ENCODE results near the gene DIMT1.

The DIMT1 gene

DNA sequence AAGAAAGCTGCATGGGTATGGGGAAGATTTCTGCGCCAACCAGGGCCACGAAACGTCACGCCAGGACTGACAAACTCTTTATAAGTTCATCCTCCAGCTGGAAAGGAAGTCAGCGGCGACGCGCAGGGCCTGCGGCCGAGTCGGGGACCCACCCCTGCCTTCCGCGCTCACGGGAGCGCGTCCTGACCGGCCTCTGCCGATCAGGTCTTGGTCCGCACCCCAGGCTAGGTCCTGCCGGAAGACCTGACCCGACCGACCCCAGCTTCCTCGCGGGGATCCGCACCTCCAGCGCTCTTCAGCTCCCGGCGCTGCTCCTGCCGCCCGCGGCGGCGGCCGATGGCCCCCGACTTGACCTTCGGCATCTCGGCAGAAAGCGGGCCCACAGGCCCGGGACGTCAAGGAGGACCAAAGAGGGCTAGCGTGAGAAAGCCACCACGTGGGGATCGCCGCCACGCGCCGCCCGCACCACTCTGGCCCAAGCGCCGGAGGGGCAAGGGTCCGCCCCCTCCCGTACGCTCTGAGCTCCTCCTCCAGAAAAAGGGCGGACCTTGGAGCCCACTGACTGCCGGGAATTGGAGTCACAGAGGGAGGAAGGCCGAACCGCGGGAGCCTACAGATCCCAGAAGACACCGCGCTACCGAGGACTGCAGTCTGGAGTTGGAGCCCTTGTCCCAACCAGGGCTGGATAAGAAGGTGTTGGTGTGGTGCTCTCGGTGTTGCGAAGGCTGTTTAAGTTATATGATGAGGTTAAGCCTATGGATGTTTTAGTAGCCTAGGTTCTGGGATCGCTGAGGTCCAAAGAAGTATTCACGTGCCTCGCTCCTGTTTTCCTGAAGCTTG is at the start of gene DIMT1:
DIMT1 (minus strand) TSS at position 495 of the 840 bp plus-strand sequence; CDS start at position 362, 133 bp downstream.
- Histone ChIP-seq H3K36me3 (ENCODE audit: control insufficient read depth, low read depth, low read length) (peaks cover 9% of the 10 kb centered on the region), H3K9me3 (ENCODE audit: control insufficient read depth, low read depth, low read length) (no peaks in the 10 kb centered on the region), H3K9ac (ENCODE audit: low read length) (peak within 1 kb of the TSS; percentile 89), H3K27ac (ENCODE audit: low read length) (peak within 1 kb of the TSS; percentile 96), H3K4me3 (ENCODE audit: low read length) (peak within 1 kb of the TSS; percentile 92), H3K4me1 (ENCODE audit: control insufficient read depth, low read depth, low read length) (peaks cover 7% of the 10 kb centered on the region), H3K27me3 (ENCODE audit: control insufficient read depth, insufficient read depth, low read length) (no peaks in the 10 kb centered on the region)

- H3K9ac ChIP-seq (ENCODE audit: low read length): no peak overlapping the region
- H3K36me3 ChIP-seq (ENCODE audit: control insufficient read depth, low read depth, low read length): peaks cover 30% of the 10 kb centered on the region
Measured at GRCh38 chr5:62450259-62450658, 46.6 kb upstream of the DIMT1 start.

DNA sequence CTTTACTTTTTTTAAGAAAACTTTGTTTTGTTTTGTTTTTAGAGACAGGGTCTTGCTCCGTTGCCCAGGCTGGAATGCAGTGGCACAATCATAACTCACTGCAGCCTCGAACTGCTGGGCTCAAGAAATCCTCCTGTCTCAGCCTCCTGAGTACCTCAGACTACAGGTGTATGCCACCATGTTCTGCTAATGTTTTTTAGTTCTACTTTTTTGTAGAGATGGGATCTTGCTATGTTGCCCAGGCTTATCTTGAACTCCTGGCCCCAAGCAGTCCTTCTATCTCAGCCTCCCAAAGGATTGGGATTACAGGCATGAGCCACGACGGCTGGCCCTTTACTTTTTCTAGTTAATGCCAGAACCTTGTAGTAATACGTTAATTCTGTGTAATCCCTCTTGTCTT is 44.8 kb upstream of the DIMT1 start:
- Histone ChIP-seq H3K9me3 (ENCODE audit: control insufficient read depth, low read depth, low read length) (no peaks in the 10 kb centered on the region), H3K4me3 (ENCODE audit: low read length) (no peak overlapping the region), H3K27ac (ENCODE audit: low read length) (no peak overlapping the region), H3K9ac (ENCODE audit: low read length) (no peak overlapping the region), H3K4me1 (ENCODE audit: control insufficient read depth, low read depth, low read length) (no peaks in the 10 kb centered on the region), H3K27me3 (ENCODE audit: control insufficient read depth, insufficient read depth, low read length) (no peaks in the 10 kb centered on the region), H3K36me3 (ENCODE audit: control insufficient read depth, low read depth, low read length) (peaks cover 30% of the 10 kb centered on the region)

More at GRCh38 chr5:62450259-62450658, 46.6 kb upstream of the DIMT1 start:
- no peaks in the 10 kb centered on the region for H3K27me3 ChIP-seq (ENCODE audit: control insufficient read depth, insufficient read depth, low read length)
- H3K4me1 ChIP-seq (ENCODE audit: control insufficient read depth, low read depth, low read length): no peaks in the 10 kb centered on the region
- no peaks in the 10 kb centered on the region for H3K9me3 ChIP-seq (ENCODE audit: control insufficient read depth, low read depth, low read length)
- no peak overlapping the region for H3K4me3 ChIP-seq (ENCODE audit: low read length)
- H3K27ac ChIP-seq (ENCODE audit: low read length): no peak overlapping the region

DNA sequence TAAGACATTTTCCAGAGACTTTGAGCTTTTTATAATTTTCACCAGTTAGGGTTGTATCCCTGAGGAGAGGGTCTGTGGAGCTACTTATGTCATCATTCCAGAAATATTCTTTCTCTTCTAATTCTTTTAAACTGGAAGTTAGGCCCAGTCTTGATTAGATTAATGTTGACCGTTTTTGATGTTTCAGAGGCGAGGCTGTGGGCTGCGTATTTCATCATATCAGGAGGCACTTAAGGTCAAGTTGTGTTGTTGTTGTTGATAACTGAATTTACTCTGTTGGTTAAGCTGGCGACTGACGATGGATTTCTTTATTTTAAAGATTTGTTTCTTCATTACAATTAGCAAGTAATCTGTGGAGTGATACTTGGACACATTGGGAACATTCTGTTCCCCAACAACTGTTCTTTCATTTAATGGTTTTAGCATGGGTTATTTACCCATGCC is 28.9 kb upstream of the DIMT1 start:
- no peak overlapping the region for H3K9ac ChIP-seq (ENCODE audit: low read length)
- H3K4me1 ChIP-seq (ENCODE audit: control insufficient read depth, low read depth, low read length): no peaks in the 10 kb centered on the region
- no peaks in the 10 kb centered on the region for H3K27me3 ChIP-seq (ENCODE audit: control insufficient read depth, insufficient read depth, low read length)
- no peaks in the 10 kb centered on the region for H3K9me3 ChIP-seq (ENCODE audit: control insufficient read depth, low read depth, low read length)
- no peak overlapping the region for H3K4me3 ChIP-seq (ENCODE audit: low read length)
- no peak overlapping the region for H3K27ac ChIP-seq (ENCODE audit: low read length)
- H3K36me3 ChIP-seq (ENCODE audit: control insufficient read depth, low read depth, low read length): no peaks in the 10 kb centered on the region

DNA sequence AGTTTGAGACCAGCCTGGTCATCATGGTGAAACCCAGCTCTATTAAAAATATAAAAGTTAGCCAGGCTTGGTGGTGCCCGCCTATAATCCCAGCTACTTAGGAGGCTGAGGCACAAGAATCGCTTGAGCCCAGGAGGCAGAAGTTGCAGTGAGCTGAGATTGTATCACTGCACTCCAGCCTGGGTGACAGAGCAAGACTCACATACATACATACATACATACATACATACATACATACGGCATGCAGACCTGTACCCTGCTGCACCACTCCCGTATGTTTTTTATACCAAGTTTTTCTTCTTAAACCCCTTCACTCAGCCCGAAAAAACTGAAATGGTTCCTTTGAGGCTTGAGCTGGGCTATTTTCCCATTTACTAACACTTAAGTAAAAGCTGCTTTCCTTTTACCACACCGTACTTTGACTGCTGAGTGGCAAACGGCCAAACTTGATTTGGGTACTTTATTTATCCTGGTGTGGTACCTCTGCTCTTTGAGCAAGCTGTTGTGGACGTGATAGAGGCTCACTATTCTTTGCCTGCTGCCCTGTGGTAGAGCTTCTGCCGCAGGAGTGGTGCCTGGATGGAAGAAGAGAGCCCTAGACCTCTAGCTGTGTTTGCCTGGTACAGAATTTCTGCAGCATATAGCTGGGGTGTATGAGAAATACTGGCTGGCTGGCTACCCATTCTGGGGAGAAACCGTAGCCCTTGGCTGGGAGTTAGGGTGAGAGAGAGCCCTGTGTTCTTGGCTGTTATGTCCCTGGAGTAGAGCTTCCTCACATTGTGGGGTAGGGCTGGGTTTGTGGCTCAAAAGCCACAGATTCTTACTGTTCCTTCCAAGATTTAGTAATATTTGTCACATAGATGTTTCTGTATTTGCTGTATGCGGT is 28.3 kb upstream of the DIMT1 start:
- Histone ChIP-seq H3K9ac (ENCODE audit: low read length) (no peak overlapping the region), H3K27ac (ENCODE audit: low read length) (no peak overlapping the region), H3K36me3 (ENCODE audit: control insufficient read depth, low read depth, low read length) (no peaks in the 10 kb centered on the region), H3K9me3 (ENCODE audit: control insufficient read depth, low read depth, low read length) (no peaks in the 10 kb centered on the region), H3K4me1 (ENCODE audit: control insufficient read depth, low read depth, low read length) (no peaks in the 10 kb centered on the region), H3K27me3 (ENCODE audit: control insufficient read depth, insufficient read depth, low read length) (no peaks in the 10 kb centered on the region), H3K4me3 (ENCODE audit: low read length) (no peak overlapping the region)

DNA sequence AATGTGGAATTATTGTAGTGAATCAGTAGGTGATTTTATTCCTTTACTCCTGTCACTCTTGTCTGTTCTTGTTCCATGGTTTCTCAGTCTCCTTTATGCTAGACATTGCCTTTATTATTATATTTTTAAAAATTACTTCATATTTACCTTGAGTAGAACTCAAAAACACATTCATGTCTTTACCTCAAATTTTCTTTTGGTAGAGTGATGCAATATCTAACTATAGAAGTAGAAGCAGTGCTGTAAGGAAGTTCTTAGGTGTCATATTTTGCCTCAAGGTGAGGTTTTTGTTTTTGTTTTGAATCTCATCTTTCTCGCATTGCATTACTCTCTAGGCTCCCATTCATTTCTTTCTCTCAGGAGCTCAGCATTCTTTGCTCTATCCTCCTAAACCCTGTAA is 21.1 kb upstream of the DIMT1 start:
- Histone ChIP-seq H3K4me3 (ENCODE audit: low read length) (no peak overlapping the region), H3K9me3 (ENCODE audit: control insufficient read depth, low read depth, low read length) (no peaks in the 10 kb centered on the region)

DNA sequence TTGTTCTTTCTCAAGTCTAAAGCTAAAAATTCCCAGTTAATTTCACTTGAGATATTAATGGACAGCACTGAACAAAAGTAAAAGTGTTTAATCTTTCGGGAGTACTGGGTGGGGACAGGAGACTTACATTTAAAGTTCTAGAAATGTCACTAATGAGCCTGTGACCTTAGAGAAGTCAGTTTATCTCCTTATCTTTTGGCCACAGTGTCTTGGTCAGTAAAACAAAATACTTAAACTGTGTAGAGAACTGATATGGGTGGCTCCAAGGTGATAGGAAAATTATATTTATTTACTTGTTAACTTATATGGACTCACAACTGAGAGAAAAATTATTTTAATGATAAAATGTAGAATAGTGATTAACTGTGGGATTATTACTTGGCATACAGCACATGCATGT is 17.7 kb upstream of the DIMT1 start:
- Histone ChIP-seq H3K27me3 (ENCODE audit: control insufficient read depth, insufficient read depth, low read length) (no peaks in the 10 kb centered on the region), H3K4me3 (ENCODE audit: low read length) (no peak overlapping the region), H3K9me3 (ENCODE audit: control insufficient read depth, low read depth, low read length) (no peaks in the 10 kb centered on the region), H3K27ac (ENCODE audit: low read length) (no peak overlapping the region), H3K36me3 (ENCODE audit: control insufficient read depth, low read depth, low read length) (no peaks in the 10 kb centered on the region), H3K4me1 (ENCODE audit: control insufficient read depth, low read depth, low read length) (no peaks in the 10 kb centered on the region), H3K9ac (ENCODE audit: low read length) (no peak overlapping the region)

More for the DNA sequence above, 21.1 kb upstream of the DIMT1 start:
- H3K36me3 ChIP-seq (ENCODE audit: control insufficient read depth, low read depth, low read length): no peaks in the 10 kb centered on the region
- no peak overlapping the region for H3K9ac ChIP-seq (ENCODE audit: low read length)
- H3K27me3 ChIP-seq (ENCODE audit: control insufficient read depth, insufficient read depth, low read length): no peaks in the 10 kb centered on the region
- no peaks in the 10 kb centered on the region for H3K4me1 ChIP-seq (ENCODE audit: control insufficient read depth, low read depth, low read length)
- no peak overlapping the region for H3K27ac ChIP-seq (ENCODE audit: low read length)

DNA sequence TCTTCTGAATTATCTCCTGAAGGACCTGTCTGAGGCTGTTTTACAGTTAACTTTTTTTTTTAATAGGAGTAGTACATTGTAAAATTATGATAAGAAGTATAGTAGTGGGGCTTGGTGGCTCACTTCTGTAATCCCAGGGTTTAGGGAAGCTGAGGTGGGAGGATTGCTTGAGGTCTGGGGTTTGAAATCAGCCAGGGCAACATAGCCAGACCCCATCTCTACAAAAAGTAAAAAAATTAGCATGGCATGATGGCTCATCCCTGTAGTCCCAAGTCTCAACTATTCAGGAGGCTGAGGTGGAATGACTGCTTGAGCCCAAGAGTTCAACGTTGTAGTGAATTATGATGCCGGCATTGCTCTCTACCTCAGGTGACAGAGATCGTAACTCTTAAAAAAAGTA is 15.9 kb upstream of the DIMT1 start:
- Histone ChIP-seq H3K9me3 (ENCODE audit: control insufficient read depth, low read depth, low read length) (no peaks in the 10 kb centered on the region), H3K4me3 (ENCODE audit: low read length) (no peak overlapping the region), H3K36me3 (ENCODE audit: control insufficient read depth, low read depth, low read length) (no peaks in the 10 kb centered on the region), H3K27me3 (ENCODE audit: control insufficient read depth, insufficient read depth, low read length) (no peaks in the 10 kb centered on the region), H3K27ac (ENCODE audit: low read length) (no peak overlapping the region), H3K9ac (ENCODE audit: low read length) (no peak overlapping the region), H3K4me1 (ENCODE audit: control insufficient read depth, low read depth, low read length) (no peaks in the 10 kb centered on the region)

DNA sequence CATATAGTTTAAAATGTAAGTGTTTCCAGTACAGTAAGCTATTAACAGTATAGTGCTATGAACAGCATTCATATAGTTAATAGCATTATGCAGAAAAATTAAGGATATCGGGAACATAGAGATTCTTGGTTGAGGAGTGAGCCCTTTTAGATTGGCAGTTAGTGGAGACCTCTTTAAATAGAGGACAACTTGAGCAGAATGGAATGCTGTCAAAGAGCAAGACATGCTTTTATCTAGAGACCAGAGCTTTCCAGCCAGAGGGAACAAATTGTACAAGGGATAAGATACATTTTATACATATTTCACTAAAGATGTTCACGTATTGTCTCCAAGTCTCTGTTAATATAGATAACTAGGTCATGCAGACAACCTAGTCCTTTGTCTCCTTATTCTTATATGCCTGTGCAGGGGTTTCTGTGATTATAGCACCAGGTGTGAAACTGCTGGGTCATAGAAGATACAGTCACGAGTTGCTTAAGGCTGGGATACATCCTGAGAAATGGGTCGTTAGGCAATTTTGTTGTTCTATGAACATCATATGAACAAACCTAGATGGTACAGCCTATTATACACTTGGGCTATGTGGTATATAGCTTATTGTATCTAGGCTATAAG is 14.9 kb upstream of the DIMT1 start:
- Histone ChIP-seq H3K9ac (ENCODE audit: low read length) (no peak overlapping the region), H3K4me1 (ENCODE audit: control insufficient read depth, low read depth, low read length) (no peaks in the 10 kb centered on the region), H3K27me3 (ENCODE audit: control insufficient read depth, insufficient read depth, low read length) (no peaks in the 10 kb centered on the region), H3K9me3 (ENCODE audit: control insufficient read depth, low read depth, low read length) (no peaks in the 10 kb centered on the region), H3K4me3 (ENCODE audit: low read length) (no peak overlapping the region), H3K27ac (ENCODE audit: low read length) (no peak overlapping the region), H3K36me3 (ENCODE audit: control insufficient read depth, low read depth, low read length) (no peaks in the 10 kb centered on the region)

- Histone ChIP-seq H3K27me3 (ENCODE audit: control insufficient read depth, insufficient read depth, low read length) (no peaks in the 10 kb centered on the region), H3K9me3 (ENCODE audit: control insufficient read depth, low read depth, low read length) (no peaks in the 10 kb centered on the region), H3K9ac (ENCODE audit: low read length) (peak overlapping the region; percentile 91), H3K4me1 (ENCODE audit: control insufficient read depth, low read depth, low read length) (no peaks in the 10 kb centered on the region), H3K27ac (ENCODE audit: low read length) (peak overlapping the region; percentile 47), H3K36me3 (ENCODE audit: control insufficient read depth, low read depth, low read length) (no peaks in the 10 kb centered on the region), H3K4me3 (ENCODE audit: low read length) (peak overlapping the region; percentile 91)
Measured at GRCh38 chr5:62413711-62414110, 10.0 kb upstream of the DIMT1 start.
